Myocyte (in vitro differentiated cells): ENCODE results near the gene SLC9A8. TPM values are rescaled to one million over a fixed set of nuclear protein-coding genes. Genes with fewer than 3 reads are reported as not detected.
"Not testable (repeated sequence)": the region's sequence is repeated elsewhere in the genome, so short reads cannot be mapped to it uniquely, and the experiment has no call there.

Experiments
- DNase-seq: peaks from one replicate; pipeline ENCODE4 v3.0.0-alpha.2; 2012; ENCODE audit warnings: low read depth
- total RNA-seq: library from RNA; depleted of rRNA; stranded (reverse); fragments of >200 nt; gene quantifications from 2 replicates; pipeline ENCODE4 v1.2.3, GENCODE V29; 2014

Gene SLC9A8
- total RNA-seq, 1 donor from 2014 or later = 9.1 TPM

DNA sequence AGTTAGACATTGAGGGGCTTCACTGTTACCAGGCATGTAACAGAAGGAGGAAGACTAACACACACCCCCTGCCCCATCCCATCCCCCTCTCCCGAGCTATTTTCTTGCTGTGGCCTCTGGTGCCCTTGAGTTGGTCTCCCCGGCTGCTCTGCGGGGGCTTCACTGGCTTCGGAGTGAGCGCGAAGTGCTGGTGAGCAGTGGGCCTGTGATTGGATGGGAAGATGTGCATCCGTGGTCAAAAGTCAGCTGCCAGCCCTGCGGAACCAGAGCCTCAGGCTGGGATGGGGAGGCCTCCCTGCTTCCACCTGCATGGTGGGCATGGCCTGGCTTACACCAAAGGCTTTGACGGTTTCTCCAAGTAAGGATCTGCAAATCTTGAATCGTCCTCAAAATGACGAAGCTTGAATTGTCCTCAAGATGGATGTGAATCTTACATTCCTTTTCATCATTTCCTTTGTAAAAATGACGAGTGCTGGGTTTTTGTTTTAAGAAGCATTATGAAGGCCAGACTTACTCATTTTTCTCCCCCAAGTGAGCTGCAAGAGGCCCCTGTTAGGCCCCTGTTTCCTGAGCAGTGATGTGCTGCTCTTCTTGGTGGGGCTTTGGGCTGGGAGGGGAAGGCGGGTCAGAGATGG, 79.0 kb downstream of the SLC9A8 start:
- no peak for DNase-seq

GRCh38 chr20:49892260-49892659, 79.6 kb downstream of the SLC9A8 start:
- no peak for DNase-seq

GRCh38 chr20:49892817-49893216, 80.2 kb downstream of the SLC9A8 start:
- no peak for DNase-seq

- peak; percentile 54 for DNase-seq
These were observed 80.8 kb downstream of the SLC9A8 start for GRCh38 chr20:49893242-49894072.

DNA sequence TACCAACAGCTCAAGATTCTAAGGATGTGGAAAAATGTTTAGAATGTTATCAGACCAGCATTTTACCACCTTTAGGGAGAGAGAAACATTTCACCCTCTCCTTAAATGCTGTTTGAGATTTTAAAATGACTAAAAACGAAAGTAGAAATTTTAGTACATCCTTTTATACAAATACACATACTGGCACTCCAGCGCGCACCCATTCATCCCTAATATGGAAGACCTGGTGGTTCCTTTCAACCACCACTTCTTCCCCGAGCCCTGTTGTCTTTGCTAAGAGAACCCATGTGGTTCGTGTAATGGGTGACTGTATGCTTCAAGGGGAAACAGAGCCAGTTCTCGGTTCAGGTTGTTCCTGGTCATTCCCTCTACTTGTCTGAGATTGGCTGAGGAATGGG, 81.4 kb downstream of the SLC9A8 start:
- DNase-seq = no peak

DNA sequence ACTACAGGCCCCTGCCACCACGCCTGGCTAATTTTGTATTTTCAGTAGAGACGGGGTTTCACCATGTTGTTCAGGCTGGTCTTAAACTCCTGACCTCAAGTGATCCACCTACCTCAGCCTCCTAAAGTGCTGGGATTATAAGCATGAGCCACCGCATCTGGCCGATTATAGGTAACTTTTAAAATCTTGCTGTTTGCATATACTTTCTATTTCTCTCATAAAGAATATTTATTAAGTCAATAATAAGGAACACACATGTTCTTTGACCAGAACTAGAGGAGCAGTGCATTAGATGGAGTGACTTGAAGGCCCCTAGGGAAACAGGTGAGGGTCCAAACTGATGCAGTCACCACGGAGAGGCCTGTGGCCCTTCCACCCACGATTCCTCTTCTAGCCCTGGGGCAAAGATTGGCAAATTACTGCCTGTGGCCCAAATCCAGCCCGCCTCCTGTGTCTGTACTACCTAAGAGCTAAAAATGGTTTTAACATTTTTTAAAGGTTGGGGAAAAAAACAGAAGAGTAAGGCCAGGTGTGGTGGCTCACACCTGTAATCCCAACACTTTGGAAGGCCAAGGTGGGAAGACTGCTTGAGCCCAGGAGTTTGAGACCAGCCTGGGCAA, 83.0 kb downstream of the SLC9A8 start:
- not testable (repeated sequence) for DNase-seq

GRCh38 chr20:49896204-49896603, 83.6 kb downstream of the SLC9A8 start:
- no peak for DNase-seq

DNA sequence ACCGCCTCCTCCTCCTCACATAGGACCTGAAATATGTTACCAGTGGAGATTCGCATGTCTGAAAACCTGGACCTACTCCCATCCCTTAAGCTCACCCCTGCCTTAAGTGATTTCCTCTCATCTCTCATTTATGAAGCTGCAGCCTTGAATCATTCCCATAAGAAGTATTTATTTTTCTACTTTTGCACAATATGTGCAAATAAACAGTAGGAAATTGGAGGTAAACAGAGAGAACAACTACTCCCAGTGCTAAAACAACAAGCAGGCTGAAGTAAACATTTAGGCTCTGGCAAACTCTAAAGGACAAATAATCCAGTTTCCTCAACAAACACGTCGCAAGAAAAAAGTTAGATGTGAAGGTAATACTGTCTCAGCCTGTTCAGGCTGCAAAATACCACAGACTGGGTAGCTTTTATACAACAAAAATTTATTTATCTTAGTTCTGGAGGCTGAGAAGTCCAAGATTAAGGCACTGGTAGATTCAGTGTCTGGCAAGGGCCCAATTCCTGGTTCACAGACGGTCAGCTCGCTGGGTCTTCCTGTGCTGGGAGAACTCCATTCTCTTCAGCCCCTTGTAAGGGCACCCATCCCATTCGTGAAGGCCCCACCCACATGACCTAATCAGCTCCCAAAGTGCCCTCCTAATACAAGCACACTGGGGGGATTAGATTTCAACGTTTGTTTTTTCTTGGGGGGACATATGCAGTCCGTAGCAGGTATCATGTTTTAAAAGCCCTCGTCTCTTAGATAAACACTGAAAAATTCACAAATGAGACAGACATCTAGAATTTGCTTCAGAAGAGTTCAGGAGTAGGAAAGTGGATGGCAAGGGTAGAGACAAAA, 87.1 kb downstream of the SLC9A8 start:
- DNase-seq = no peak

DNA sequence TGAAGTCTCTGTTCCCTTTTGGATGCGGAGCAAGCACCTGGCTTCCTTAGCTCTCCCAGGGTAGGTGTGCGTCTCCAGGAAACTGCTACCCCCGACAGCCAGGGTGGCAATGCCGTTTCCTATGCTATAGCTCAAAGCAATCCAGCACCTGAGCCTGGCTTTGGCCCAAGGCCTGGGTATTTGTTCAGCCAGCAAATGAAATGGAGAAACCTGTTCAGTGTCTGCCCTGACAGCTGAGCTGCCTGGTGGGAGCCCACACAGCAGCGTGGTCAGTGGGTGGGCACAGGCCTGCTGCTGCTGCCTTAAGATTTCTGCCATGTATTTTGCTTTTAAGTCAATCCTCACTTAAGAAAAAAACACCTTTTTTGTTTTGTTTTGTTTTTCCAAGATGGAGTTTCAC, 89.0 kb downstream of the SLC9A8 start:
- peak; percentile 35 for DNase-seq

DNA sequence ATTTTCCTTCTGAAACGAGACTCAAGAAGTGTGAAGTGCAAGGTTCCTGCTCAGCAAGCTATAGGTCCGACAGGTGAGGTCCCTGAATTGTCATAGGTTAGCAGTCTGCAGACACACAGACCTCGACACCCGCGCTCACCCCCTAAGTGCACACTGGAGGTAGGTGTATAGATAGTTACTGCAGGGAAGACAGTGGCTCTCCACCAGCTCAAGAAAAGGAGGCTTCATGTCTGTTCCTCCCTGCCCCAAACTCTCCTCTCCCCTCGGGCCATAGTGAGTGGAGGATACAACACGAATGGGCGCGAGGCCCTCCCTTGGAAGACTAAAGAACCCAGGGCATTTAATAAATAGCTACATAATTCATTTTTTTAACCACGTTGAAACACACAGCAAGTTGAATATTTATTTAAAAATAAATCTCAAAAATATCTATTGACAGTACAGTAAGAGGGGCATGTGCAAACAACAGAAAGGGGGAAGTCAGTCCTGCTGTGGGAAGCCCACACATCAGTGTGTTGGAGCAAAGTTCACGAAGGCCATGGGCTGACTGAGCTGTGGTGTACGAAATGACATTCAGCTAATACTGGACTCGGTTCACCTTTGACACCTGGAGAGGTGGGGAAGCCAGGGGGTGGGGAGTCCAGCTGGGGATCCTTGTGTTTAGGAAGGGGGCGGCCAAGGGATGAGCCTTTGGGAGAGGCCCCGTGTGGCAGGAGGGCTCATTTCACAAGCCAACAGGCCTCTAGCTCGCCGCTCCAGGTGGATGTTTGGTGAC, 92.0 kb downstream of the SLC9A8 start:
- DNase-seq = no peak

- DNase-seq = no peak
These were observed 92.9 kb downstream of the SLC9A8 start for GRCh38 chr20:49905415-49906091.

DNA sequence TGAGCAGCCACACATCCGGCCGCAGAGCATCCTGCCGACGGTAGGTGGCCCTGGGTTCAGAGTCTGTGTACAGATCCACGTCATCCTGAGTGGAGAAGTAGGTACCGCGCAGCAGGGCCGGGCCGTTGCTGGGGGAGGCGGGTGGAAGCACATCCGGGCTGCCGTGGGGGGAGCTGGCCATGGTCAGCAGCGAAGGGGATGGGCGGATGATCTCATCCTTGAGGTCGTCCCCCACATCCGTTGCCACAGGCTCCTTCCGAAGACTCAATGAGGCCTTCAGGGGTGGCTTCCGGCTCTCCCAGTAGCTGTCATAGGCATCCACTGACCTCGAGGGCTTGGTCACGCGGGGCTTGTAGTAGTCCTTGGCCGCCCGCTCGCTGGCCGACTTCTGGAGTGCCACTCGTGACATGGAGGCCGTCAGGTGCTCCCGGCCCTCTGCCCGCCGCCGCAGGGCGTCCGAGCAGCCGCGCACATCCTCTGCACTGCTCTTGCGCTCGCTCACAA, 93.5 kb downstream of the SLC9A8 start:
- DNase-seq = no peak

- DNase-seq = no peak
These were observed 94.1 kb downstream of the SLC9A8 start for GRCh38 chr20:49906615-49907154.

GRCh38 chr20:49907405-49908257, 95.0 kb downstream of the SLC9A8 start:
- no peak for DNase-seq

GRCh38 chr20:49908258-49908565, 95.6 kb downstream of the SLC9A8 start:
- no peak for DNase-seq

DNA sequence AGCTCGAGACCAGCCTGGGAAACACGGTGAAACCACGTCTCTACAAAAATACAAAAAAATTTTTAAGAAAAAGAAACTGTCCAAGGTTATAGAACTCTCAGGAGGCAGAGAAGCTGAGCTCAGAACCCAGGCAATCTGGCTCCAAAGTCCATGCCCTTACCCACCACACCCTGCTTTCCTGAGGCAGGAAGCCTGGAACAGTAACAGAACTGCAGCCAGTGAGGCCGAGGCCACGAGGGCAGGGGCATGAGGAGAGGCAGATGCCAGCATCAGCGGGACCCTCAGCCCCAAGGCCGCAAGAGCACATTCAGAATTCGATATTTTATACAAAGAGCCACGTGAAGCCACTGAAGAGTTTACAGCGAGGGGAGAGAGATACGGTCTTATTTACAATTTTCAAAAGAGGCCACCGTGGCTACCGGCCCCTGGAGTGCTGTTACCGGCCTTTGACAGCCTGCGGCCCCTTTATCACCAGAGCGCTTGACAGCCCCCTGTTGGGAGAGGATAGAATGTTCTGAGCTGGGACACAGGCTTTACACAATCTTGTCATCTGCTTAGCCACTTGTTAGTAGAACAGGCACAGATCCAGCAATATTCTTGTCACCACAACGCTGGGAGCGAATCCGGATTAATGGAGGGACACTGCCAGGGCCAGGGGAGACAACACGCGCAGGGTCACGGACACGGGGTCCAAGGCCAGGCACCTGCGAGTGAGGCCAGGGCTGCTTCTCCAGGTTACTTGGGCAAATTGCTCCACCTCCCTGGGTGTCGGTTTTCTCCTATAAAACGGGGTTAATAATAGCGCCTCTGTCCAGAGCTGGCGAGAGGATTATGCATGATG, 97.1 kb downstream of the SLC9A8 start:
- DNase-seq = peak; percentile 18

GRCh38 chr20:49910340-49910706, 97.7 kb downstream of the SLC9A8 start:
- DNase-seq = no peak
